Large intestine (tissue), 3 donors: ENCODE data around the gene GAB2. TPM values are rescaled to one million over a fixed set of nuclear protein-coding genes. Genes with fewer than 3 reads are reported as not detected.

Experiments
- DNase-seq, 2 donors: peaks; one replicate each; pipeline versions ENCODE4 v3.0.0 to v3.0.0-alpha.2; 2013
- H3K27ac ChIP-seq: one replicate; pipeline ENCODE4 v1.5.1; 2013; ENCODE audit warnings: low read length
- H3K27me3 ChIP-seq: 2 replicates; pipeline ENCODE4 v1.6.1; 2013; ENCODE audit warnings: low read length; ENCODE audit not compliant: control insufficient read depth, insufficient read depth
- H3K36me3 ChIP-seq: 2 replicates; pipeline ENCODE4 v1.6.1; 2013; ENCODE audit warnings: low read length; ENCODE audit not compliant: control insufficient read depth, insufficient read depth
- H3K4me1 ChIP-seq: one replicate; pipeline ENCODE4 v1.6.1; 2013; ENCODE audit warnings: low read length; ENCODE audit not compliant: control insufficient read depth, insufficient read depth
- H3K4me3 ChIP-seq: one replicate; pipeline ENCODE4 v1.5.1; 2013; ENCODE audit warnings: low read length
- H3K9me3 ChIP-seq: one replicate; pipeline ENCODE4 v1.6.1; 2013; ENCODE audit warnings: mild to moderate bottlenecking, low read depth, low read length, moderate library complexity; ENCODE audit not compliant: control insufficient read depth
- WGBS: methylation state at CpG from one replicate; pipeline ENCODE4 v1.1.5; 2013; ENCODE audit warnings: low lambda C conversion rate; ENCODE audit not compliant: insufficient coverage; 5-methylcytosine and 5-hydroxymethylcytosine counted together
- polyA plus RNA-seq: library from polyadenylated mRNA; unstranded; fragments of 120-200 nt; gene quantifications from one replicate; pipeline ENCODE4 v1.2.1, GENCODE V29; 2013

The GAB2 gene
- polyA plus RNA-seq, 1 donor, result 10.7 TPM

- WGBS, result no CpG with 5 or more reads among the region's 6 CpGs
- DNase-seq, result no peak
- no peak overlapping the region for H3K27ac ChIP-seq
- peaks cover 8% of the 10 kb centered on the region for H3K4me1 ChIP-seq
- H3K4me3 ChIP-seq, result no peak overlapping the region
- no peaks in the 10 kb centered on the region for H3K27me3 ChIP-seq
- H3K36me3 ChIP-seq, result no peaks in the 10 kb centered on the region
- no peaks in the 10 kb centered on the region for H3K9me3 ChIP-seq
Observed at GRCh38 chr11:78355309-78355705, 62.3 kb downstream of the GAB2 start.

GRCh38 chr11:78354408-78355308 lies 63.0 kb downstream of the GAB2 start:
- DNase-seq, result no peak
- Histone ChIP-seq H3K4me1 (peaks cover 14% of the 10 kb centered on the region), H3K36me3 (no peaks in the 10 kb centered on the region), H3K4me3 (no peak overlapping the region), H3K9me3 (no peaks in the 10 kb centered on the region), H3K27ac (no peak overlapping the region), H3K27me3 (no peaks in the 10 kb centered on the region)
- no CpG with 5 or more reads among the region's 7 CpGs for WGBS

- 100% methylated on average over 1 of the region's 14 CpGs for WGBS
- Histone ChIP-seq H3K27ac (no peak overlapping the region), H3K4me3 (no peak overlapping the region), H3K36me3 (no peaks in the 10 kb centered on the region), H3K27me3 (no peaks in the 10 kb centered on the region), H3K9me3 (no peaks in the 10 kb centered on the region), H3K4me1 (peaks cover 16% of the 10 kb centered on the region)
- no peak for DNase-seq
Observed at GRCh38 chr11:78351979-78352841, 65.4 kb downstream of the GAB2 start.

- H3K4me3 ChIP-seq, result no peak overlapping the region
- H3K4me1 ChIP-seq, result peaks cover 16% of the 10 kb centered on the region
- H3K27me3 ChIP-seq, result no peaks in the 10 kb centered on the region
- 86% methylated on average over 1 of the region's 3 CpGs for WGBS
- no peak for DNase-seq
- peak overlapping the region; percentile 21 for H3K27ac ChIP-seq
- no peaks in the 10 kb centered on the region for H3K36me3 ChIP-seq
- H3K9me3 ChIP-seq, result no peaks in the 10 kb centered on the region
Observed at GRCh38 chr11:78351193-78351592, 66.4 kb downstream of the GAB2 start.

GRCh38 chr11:78350646-78351165 lies 66.9 kb downstream of the GAB2 start:
- WGBS, result no CpG with 5 or more reads among the region's 7 CpGs
- Histone ChIP-seq H3K27me3 (no peaks in the 10 kb centered on the region), H3K4me3 (no peak overlapping the region), H3K4me1 (peaks cover 16% of the 10 kb centered on the region), H3K36me3 (no peaks in the 10 kb centered on the region), H3K9me3 (no peaks in the 10 kb centered on the region), H3K27ac (peak overlapping the region; percentile 21)
- DNase-seq, result peak; percentile 20 to 45

GRCh38 chr11:78350091-78350645 lies 67.5 kb downstream of the GAB2 start:
- peak overlapping the region; percentile 21 for H3K27ac ChIP-seq
- no peak overlapping the region for H3K4me3 ChIP-seq
- H3K4me1 ChIP-seq, result peaks cover 16% of the 10 kb centered on the region

GRCh38 chr11:78349624-78350023 lies 68.0 kb downstream of the GAB2 start:
- no peak overlapping the region for H3K4me3 ChIP-seq
- 64% methylated on average over 3 of the region's 3 CpGs for WGBS
- peaks cover 16% of the 10 kb centered on the region for H3K4me1 ChIP-seq

More at GRCh38 chr11:78350091-78350645, 67.5 kb downstream of the GAB2 start:
- DNase-seq, result peak in 1 of 2 donors; percentile 32
- no peaks in the 10 kb centered on the region for H3K27me3 ChIP-seq
- H3K9me3 ChIP-seq, result no peaks in the 10 kb centered on the region
- WGBS, result no CpG with 5 or more reads among the region's 6 CpGs
- no peaks in the 10 kb centered on the region for H3K36me3 ChIP-seq

GRCh38 chr11:78349114-78349513 lies 68.5 kb downstream of the GAB2 start:
- Histone ChIP-seq H3K9me3 (no peaks in the 10 kb centered on the region), H3K36me3 (no peaks in the 10 kb centered on the region), H3K4me3 (no peak overlapping the region), H3K27me3 (no peaks in the 10 kb centered on the region), H3K27ac (peak overlapping the region; percentile 21), H3K4me1 (peaks cover 16% of the 10 kb centered on the region)
- peak in 1 of 2 donors; percentile 19 for DNase-seq
- no CpG with 5 or more reads among the region's 3 CpGs for WGBS

More at GRCh38 chr11:78349624-78350023, 68.0 kb downstream of the GAB2 start:
- peak overlapping the region; percentile 21 for H3K27ac ChIP-seq
- H3K36me3 ChIP-seq, result no peaks in the 10 kb centered on the region
- no peaks in the 10 kb centered on the region for H3K9me3 ChIP-seq
- H3K27me3 ChIP-seq, result no peaks in the 10 kb centered on the region
- DNase-seq, result no peak

- Histone ChIP-seq H3K27ac (no peak overlapping the region), H3K36me3 (no peaks in the 10 kb centered on the region), H3K4me1 (peaks cover 16% of the 10 kb centered on the region), H3K4me3 (no peak overlapping the region), H3K27me3 (no peaks in the 10 kb centered on the region), H3K9me3 (no peaks in the 10 kb centered on the region)
- DNase-seq, result no peak
Observed at GRCh38 chr11:78347956-78348355, 69.7 kb downstream of the GAB2 start.

- H3K36me3 ChIP-seq, result no peaks in the 10 kb centered on the region
- no CpG with 5 or more reads among the region's 1 CpG for WGBS
- peaks cover 16% of the 10 kb centered on the region for H3K4me1 ChIP-seq
- no peaks in the 10 kb centered on the region for H3K27me3 ChIP-seq
- no peak overlapping the region for H3K27ac ChIP-seq
- no peaks in the 10 kb centered on the region for H3K9me3 ChIP-seq
- no peak overlapping the region for H3K4me3 ChIP-seq
- no peak for DNase-seq
Observed at GRCh38 chr11:78346799-78347198, 70.8 kb downstream of the GAB2 start.
